SHP77 treated with DMSO at 0.1 percent for 48 hours (cell line): Measurements from ENCODE around the gene CALHM3.
"Not testable (repeated sequence)": the region's sequence is repeated elsewhere in the genome, so short reads cannot be mapped to it uniquely, and the experiment has no call there.

Experiments used
- DNase-seq: peaks from one replicate; lab custom pipeline; 2025; lab: John Stamatoyannopoulos, UW

CALHM3 gene, protein sequence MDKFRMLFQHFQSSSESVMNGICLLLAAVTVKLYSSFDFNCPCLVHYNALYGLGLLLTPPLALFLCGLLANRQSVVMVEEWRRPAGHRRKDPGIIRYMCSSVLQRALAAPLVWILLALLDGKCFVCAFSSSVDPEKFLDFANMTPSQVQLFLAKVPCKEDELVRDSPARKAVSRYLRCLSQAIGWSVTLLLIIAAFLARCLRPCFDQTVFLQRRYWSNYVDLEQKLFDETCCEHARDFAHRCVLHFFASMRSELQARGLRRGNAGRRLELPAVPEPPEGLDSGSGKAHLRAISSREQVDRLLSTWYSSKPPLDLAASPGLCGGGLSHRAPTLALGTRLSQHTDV

GRCh38 chr10:103479135-103479534 lies at the start of gene CALHM3:
TSS of gene CALHM3 (minus strand) at chr10:103479240. CDS start at chr10:103479032, 208 bp downstream.
- DNase-seq, result no peak

DNA sequence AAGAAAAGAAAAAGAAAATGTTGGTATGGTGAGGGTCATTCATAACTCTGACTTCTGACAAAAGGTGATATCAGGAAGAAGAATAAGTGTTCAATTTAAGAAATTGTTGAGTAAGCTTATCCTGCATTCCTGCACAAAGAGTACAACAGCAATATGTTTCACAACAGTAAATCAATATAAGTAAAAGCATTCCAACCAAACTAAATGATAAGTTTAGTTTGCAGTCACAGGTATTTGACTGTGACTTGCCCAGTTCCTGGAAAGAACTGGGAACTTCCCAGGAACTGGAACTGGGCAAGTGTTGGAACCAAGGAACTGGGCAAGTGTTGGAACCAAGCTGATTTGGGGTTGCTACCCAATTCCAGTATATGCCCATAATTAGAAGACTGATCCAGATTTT lies 49.5 kb upstream of the CALHM3 start:
- DNase-seq, result no peak

- DNase-seq, result not testable (repeated sequence)
Measured at GRCh38 chr10:103527476-103527875, 48.4 kb upstream of the CALHM3 start.

- DNase-seq, result no peak
Measured at GRCh38 chr10:103525901-103526300, 46.9 kb upstream of the CALHM3 start.

- DNase-seq, result no peak
Measured at GRCh38 chr10:103523683-103524082, 44.6 kb upstream of the CALHM3 start.

DNA sequence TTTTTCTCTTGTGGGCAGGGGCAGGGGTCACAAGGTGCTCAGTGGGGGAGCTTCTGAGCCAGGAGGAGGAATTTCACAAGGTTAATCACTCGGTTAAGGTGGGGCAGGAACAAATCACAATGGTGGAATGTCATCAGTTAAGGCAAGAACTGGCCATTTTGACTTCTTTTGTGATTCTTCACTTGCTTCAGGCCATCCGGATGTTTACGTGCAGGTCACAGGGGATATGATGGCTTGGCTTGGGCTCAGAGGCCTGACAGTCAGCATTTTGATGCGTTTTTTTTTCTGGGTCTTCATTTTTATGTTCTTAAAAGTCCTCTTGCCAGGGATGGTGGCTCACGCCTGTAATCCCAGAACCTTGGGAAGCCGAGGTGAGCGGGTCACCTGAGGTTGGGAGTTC lies 43.0 kb upstream of the CALHM3 start:
- not testable (repeated sequence) for DNase-seq

DNA sequence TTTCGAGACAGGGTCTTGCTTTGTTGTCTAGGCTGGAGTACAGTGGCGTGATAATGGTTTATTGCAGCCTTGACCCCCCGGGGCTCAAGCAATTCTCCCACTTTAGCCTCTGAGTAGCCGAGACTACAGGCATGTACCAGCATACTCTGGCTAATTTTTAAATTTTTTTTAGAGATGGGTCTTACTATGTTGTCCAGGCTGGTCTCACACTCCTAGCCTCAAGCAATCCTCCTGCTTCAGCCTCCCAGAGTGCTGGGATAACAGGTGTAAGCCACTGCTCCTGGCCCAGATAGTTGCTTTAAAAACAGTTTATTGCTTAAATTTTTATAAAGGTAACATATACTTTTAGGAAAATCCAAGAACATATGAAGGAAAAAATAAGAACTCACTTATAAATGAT lies 40.8 kb upstream of the CALHM3 start:
- no peak for DNase-seq

- DNase-seq, result no peak
Measured at GRCh38 chr10:103517234-103518085, 38.4 kb upstream of the CALHM3 start.

- no peak for DNase-seq
Measured at GRCh38 chr10:103514244-103514643, 35.2 kb upstream of the CALHM3 start.

GRCh38 chr10:103513380-103514060 lies 34.5 kb upstream of the CALHM3 start:
- no peak for DNase-seq

DNA sequence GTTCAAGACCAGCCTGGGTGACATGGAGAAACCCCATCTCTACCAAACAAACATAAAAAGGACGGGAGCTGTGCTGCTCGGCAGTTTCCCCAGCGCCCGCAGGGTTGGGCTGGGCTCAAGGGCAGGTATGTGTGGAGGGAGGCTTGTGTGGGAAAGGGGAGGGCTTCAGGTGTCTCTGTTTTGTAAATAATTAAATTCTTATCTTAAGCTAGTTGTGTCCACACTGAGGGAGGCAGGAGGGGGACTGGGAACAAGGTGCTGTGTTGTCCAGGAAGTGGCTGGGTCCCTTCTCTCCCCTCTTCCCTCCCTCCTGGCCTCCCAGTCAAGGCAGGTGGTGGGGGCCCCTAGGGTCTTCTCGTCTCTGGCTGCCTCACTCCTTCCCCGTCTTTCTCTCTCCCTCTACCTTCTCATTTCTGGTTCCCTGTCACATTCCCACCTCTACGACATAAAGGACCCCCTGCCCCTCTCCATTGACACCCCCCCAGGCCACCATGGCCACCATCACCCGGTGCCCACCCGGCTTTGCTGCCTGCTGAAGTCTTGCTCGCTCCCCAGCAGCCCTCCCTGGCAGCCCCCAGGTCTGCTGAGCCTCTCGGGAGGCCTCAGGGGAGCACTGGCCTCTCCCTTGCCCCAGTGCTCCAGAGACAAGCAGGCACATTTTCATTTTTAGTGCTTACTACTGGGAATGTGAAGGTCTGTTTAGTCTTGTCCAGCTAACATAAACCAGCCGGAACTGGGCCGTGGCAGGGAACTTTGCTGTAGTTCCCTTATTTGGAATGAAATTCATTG lies 33.7 kb upstream of the CALHM3 start:
- no peak for DNase-seq

GRCh38 chr10:103512166-103512565 lies 33.1 kb upstream of the CALHM3 start:
- no peak for DNase-seq

DNA sequence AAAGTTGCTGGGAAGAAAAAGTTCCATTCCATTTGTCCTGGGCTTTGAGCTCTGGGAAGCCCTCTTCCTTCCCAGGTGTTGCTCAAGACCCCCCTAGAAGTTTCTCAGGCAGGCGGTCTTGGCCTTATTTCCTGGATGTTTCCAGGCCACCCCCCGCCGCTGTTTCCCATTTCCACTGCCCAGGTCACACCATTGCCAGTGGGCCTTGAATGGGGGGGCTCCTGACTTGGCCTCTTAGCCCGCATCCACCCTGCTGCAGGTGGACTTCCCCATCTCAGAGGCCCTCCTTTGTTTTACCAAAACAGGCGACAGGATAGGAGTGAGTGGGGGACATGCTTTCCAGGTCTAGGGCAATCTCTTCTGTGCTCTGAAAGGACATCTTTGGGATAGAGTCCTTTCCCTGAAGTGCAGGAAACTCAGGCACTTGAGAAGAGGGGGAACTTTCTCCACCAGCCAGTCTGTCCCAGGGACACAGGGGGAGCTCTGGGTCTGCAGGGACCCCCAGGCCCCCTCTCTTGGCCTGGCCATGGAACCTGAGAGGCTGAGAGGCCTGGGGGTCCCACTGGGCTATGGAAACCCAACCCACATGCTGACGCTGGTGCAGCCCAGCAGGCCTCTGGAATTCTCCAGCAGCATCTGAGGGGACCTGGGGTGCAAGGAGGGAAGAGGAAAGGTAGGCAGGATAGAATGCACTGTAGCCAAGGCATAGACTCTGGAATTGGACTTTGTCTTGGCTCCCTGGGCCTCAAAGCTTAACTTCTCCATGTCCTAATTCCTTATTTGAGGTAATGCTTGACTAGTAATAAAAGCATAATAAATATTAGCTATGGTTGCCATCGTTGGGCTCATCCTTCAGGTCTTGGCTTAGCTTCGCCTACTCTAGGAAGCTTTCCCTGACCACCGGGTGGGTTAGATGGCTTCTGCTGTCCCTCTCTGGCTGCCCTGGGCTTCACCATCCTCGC lies 32.0 kb upstream of the CALHM3 start:
- DNase-seq, result no peak

DNA sequence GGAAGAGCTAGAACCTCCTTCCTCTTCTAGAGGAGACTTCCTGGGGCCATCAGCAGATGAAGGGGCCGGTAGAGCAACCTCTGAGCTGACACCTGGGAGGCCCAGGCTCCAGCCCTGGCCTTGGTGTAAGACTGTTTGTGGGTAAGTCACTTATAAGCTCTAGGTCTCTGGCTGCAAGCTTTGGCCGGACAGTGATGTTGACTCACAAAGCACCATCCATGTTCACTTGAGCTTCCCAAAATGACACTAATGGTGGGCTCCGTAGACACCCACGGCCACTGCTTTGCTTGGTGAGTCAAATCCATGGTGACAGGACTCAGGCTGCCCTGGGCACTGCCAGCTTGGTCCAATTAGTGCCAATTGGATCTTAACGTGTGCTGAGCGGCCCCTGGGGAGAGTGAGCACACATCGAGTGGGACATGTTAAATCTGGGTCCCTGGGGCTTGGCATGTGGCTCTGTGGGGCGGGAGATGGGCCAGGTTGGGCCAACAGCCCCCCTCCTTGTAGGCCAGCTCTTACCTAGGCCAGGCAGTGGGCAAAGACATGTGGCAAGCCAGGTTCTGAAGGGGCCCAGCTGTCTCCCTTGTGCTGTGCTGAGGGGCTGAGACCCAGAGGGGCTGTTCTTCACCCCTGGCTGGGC lies 31.1 kb upstream of the CALHM3 start:
- DNase-seq, result no peak

- no peak for DNase-seq
Measured at GRCh38 chr10:103507235-103508191, 28.5 kb upstream of the CALHM3 start.

DNA sequence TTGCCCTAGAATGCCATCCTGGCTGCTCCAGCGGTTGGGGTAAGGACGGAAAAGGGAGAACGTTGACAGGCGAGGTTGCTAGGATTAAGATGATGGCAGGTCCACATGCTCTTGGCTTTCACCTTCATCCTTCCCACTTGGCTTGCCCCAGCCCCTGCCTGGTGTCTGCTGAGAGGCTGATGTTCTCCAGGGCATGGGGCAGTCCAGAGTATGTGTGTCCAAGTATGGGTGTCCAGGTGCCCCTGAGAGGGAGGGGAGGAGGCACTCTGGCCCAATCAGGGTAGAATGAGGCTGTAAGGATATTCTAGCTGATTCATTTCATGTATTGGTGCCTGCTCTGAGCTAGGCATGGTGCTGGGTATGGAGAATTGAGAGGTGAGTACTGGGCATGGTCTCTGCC lies 27.0 kb upstream of the CALHM3 start:
- DNase-seq, result no peak

- DNase-seq, result no peak
Measured at GRCh38 chr10:103504181-103504783, 25.2 kb upstream of the CALHM3 start.

DNA sequence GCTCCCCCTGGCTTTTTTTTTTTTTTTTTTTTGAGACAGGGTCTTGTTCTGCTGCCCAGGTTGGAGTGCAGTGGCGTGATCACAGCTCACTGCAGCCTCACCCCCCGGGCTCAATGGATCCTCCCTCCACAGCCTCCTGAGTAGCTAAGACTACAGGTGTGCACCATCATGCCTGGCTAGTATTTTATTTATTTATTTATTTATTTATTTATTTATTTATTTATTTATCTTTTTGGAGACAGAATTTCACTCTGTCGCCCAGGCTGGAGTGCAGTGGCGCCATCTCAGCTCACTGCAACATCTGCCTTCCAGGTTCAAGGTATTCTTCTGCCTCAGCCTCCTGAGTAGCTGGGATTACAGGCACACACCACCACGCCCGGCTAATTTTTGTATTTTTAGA lies 24.7 kb upstream of the CALHM3 start:
- not testable (repeated sequence) for DNase-seq
